PC-9 (cell line): Measurements from ENCODE around the gene SCN8A.

Source experiments
- CTCF ChIP-seq: fragments of 200-600 bp; sonication (generic); conservative IDR thresholded peaks from 2 replicates; pipeline ENCODE4 v1.6.1; 2017; ENCODE audit warnings: mixed run types, antibody characterized with exemption, mild to moderate bottlenecking, moderate library complexity
- EZH2 ChIP-seq: fragments of 200-600 bp; sonication (generic); IDR thresholded peaks from 2 replicates; pipeline ENCODE4 v1.8.0; 2017; ENCODE audit warnings: antibody characterized with exemption, low read depth

DNA sequence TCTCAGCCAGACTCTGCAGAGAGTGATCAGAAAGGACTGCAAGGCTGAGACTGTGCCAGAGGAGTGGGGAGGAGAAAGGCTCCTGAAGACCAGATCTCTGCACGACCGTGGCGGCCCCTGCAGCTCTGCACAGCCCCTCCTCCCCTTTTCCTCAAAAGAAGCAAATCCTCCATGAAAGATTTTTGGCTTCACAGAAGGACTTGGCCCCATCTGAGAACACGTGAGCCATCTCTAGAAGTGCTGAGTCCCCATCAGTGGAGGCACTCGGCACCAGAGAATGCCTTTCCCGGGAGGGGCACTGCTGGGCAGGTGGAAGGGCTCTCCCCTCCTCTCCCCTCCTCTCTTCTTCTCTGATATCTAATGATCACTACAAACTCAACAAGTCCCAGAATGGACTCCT lies 250.7 kb downstream of the SCN8A start:
- TF ChIP-seq CTCF (no peak), EZH2 (no peak)
